HEK293 (cell line): ENCODE measurements around the gene EML6.

Experiments
- CTCF ChIA-PET: fragments of 350-600 bp; formaldehyde crosslinking; extraction: SDS; loops from one replicate; lab custom pipeline; 2021; ENCODE audit warnings: antibody characterized with exemption; lab: Yijun Ruan, JAX
- POLR2A ChIA-PET: fragments of 300-600 bp; formaldehyde crosslinking; extraction: SDS; loops from one replicate; lab custom pipeline; 2020; ENCODE audit warnings: antibody characterized with exemption, inconsistent platforms; lab: Yijun Ruan, JAX
- H3K27ac ChIP-seq: fragments of 200-500 bp; sonication (Bioruptor generic); 2 replicates; pipeline ENCODE4 v1.5.1; 2014; ENCODE audit warnings: low read depth, low read length, control low read depth, inconsistent platforms; ENCODE audit errors: extremely low read depth
- H3K36me3 ChIP-seq, 2 experiments: fragments of 200-500 bp in 1 of 2; sonication (Bioruptor generic) in 1 of 2; 1 replicate in 1 of 2; 2 replicates in 1 of 2; pipeline ENCODE4 v1.5.1; 2014 to 2017; ENCODE audit warnings: inconsistent platforms in 2 of 2, low read length in 2 of 2; ENCODE audit not compliant: control insufficient read depth in 2 of 2, insufficient read depth in 1 of 2
- H3K4me1 ChIP-seq: fragments of 200-500 bp; sonication (Bioruptor generic); 2 replicates; pipeline ENCODE4 v1.5.1; 2014; ENCODE audit warnings: mild to moderate bottlenecking, low read length, inconsistent platforms; ENCODE audit not compliant: control insufficient read depth, insufficient read depth
- H3K4me3 ChIP-seq: 2 replicates; pipeline ENCODE4 v1.5.1; 2011; ENCODE audit warnings: low read depth, mild to moderate bottlenecking, control low read depth, low read length, moderate library complexity
- H3K9me3 ChIP-seq: fragments of 200-500 bp; sonication (Bioruptor generic); 2 replicates; pipeline ENCODE4 v1.5.1; 2014; ENCODE audit warnings: low read depth, low read length, inconsistent platforms; ENCODE audit not compliant: control insufficient read depth, insufficient read depth
- BCL11A ChIP-seq: fragments of 450-650 bp; formaldehyde crosslinking; IDR thresholded peaks from 2 replicates; pipeline ENCODE4 v1.5.1; 2016; ENCODE audit warnings: low read depth, missing biosample characterization, missing genetic modification characterization
- GLIS2 ChIP-seq: fragments of 450-650 bp; formaldehyde crosslinking; IDR thresholded peaks from 2 replicates; pipeline ENCODE4 v1.5.1; 2016; ENCODE audit warnings: missing biosample characterization, missing genetic modification characterization
- KLF16 ChIP-seq: fragments of 450-650 bp; formaldehyde crosslinking; IDR thresholded peaks from 2 replicates; pipeline ENCODE4 v1.5.1; 2017; ENCODE audit warnings: missing biosample characterization, missing genetic modification characterization
- MEIS1 ChIP-seq: sonication (generic); formaldehyde crosslinking; IDR thresholded peaks from 2 replicates; pipeline ENCODE4 v1.8.1; 2022; ENCODE audit warnings: missing genetic modification reagents, mild to moderate bottlenecking, borderline replicate concordance
- OVOL3 ChIP-seq: fragments of 450-650 bp; formaldehyde crosslinking; IDR thresholded peaks from 2 replicates; pipeline ENCODE4 v1.5.1; 2016; ENCODE audit warnings: missing biosample characterization, missing genetic modification characterization
- WT1 ChIP-seq: fragments of 450-650 bp; formaldehyde crosslinking; IDR thresholded peaks from 2 replicates; pipeline ENCODE4 v1.5.1; 2016; ENCODE audit warnings: missing biosample characterization, missing genetic modification characterization
- ZFP41 ChIP-seq: fragments of 450-650 bp; formaldehyde crosslinking; IDR thresholded peaks from 2 replicates; pipeline ENCODE4 v1.5.1; 2016; ENCODE audit warnings: missing biosample characterization, missing genetic modification characterization, borderline replicate concordance
- ZNF157 ChIP-seq: fragments of 450-650 bp; formaldehyde crosslinking; IDR thresholded peaks from 2 replicates; pipeline ENCODE4 v1.5.1; 2016; ENCODE audit warnings: missing biosample characterization, missing genetic modification characterization
- ZNF184 ChIP-seq: fragments of 450-650 bp; IDR thresholded peaks from 2 replicates; pipeline ENCODE4 v1.5.1; 2018; ENCODE audit warnings: missing biosample characterization, mild to moderate bottlenecking, missing genetic modification characterization
- ZNF266 ChIP-seq: fragments of 450-650 bp; formaldehyde crosslinking; IDR thresholded peaks from 2 replicates; pipeline ENCODE4 v1.5.1; 2016; ENCODE audit warnings: missing biosample characterization, missing genetic modification characterization, low read depth
- ZNF571 ChIP-seq: fragments of 450-650 bp; formaldehyde crosslinking; IDR thresholded peaks from 2 replicates; pipeline ENCODE4 v1.5.0; 2017; ENCODE audit warnings: missing biosample characterization, missing genetic modification characterization
- ZNF830 ChIP-seq: fragments of 450-650 bp; IDR thresholded peaks from 2 replicates; pipeline ENCODE4 v1.5.0; 2018; ENCODE audit warnings: missing biosample characterization, missing genetic modification characterization, low read depth, mild to moderate bottlenecking, moderate library complexity
- ZXDB ChIP-seq: fragments of 450-650 bp; formaldehyde crosslinking; IDR thresholded peaks from 2 replicates; pipeline ENCODE4 v1.5.1; 2016; ENCODE audit warnings: missing biosample characterization, missing genetic modification characterization
- TF ChIP-seq, protein P1 (sequence below): fragments of 450-650 bp; formaldehyde crosslinking; IDR thresholded peaks from 2 replicates; pipeline ENCODE4 v1.5.1; 2016; ENCODE audit warnings: missing biosample characterization, missing genetic modification characterization
- TF ChIP-seq, protein P2 (sequence below): fragments of 450-650 bp; formaldehyde crosslinking; IDR thresholded peaks from 2 replicates; pipeline ENCODE4 v1.5.1; 2016; ENCODE audit warnings: missing biosample characterization, missing genetic modification characterization
- TF ChIP-seq, protein P3 (sequence below): fragments of 450-650 bp; formaldehyde crosslinking; IDR thresholded peaks from 2 replicates; pipeline ENCODE4 v1.5.1; 2017; ENCODE audit warnings: missing biosample characterization, missing genetic modification characterization
- TF ChIP-seq, protein P4 (sequence below): fragments of 450-650 bp; formaldehyde crosslinking; IDR thresholded peaks from 2 replicates; pipeline ENCODE4 v1.5.1; 2016; ENCODE audit warnings: missing biosample characterization, missing genetic modification characterization

Gene EML6

DNA sequence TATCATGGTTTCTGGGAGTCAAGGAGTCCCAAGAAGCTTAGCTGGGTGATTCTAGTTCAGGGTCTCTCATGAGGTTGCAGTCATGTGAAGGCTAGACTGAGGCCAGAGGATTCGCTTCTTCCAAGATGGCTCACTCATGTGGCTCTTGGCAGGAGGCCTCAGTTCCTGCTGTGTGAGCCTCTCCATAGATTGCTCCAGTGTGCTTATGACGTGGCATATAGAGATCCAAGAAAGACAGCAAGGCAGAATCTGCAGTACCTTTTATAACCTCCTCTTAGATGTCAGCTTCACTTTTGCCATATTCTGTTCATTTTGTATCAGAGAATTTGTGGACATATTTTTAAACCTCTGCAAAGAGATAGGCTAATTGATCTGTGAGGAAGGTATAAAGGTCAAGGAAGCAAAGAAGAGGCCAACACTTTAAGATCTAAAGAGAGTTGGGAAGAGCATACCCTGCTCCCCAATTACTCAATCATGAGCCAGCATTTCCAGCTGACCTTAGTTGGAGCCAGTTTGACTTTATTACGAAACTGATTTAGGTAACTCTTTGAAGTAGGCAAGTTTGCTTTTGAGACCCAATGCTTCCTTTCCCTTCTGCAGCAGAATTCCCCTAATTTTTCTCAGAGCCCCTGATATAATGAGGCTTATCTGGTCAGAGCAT is 134.7 kb downstream of the EML6 start (continued):
- TF ChIP-seq GLIS2 (tag by site-specific recombination) (no peak), ZXDB (tag by site-specific recombination) (no peak), ZNF830 (no peak), KLF16 (tag by site-specific recombination) (no peak), ZNF266 (tag by site-specific recombination) (no peak), ZNF157 (tag by site-specific recombination) (no peak)
- TF ChIP-seq, protein P1, sequence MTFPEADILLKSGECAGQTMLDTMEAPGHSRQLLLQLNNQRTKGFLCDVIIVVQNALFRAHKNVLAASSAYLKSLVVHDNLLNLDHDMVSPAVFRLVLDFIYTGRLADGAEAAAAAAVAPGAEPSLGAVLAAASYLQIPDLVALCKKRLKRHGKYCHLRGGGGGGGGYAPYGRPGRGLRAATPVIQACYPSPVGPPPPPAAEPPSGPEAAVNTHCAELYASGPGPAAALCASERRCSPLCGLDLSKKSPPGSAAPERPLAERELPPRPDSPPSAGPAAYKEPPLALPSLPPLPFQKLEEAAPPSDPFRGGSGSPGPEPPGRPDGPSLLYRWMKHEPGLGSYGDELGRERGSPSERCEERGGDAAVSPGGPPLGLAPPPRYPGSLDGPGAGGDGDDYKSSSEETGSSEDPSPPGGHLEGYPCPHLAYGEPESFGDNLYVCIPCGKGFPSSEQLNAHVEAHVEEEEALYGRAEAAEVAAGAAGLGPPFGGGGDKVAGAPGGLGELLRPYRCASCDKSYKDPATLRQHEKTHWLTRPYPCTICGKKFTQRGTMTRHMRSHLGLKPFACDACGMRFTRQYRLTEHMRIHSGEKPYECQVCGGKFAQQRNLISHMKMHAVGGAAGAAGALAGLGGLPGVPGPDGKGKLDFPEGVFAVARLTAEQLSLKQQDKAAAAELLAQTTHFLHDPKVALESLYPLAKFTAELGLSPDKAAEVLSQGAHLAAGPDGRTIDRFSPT (tag by site-specific recombination): no peak
- TF ChIP-seq, protein P2, sequence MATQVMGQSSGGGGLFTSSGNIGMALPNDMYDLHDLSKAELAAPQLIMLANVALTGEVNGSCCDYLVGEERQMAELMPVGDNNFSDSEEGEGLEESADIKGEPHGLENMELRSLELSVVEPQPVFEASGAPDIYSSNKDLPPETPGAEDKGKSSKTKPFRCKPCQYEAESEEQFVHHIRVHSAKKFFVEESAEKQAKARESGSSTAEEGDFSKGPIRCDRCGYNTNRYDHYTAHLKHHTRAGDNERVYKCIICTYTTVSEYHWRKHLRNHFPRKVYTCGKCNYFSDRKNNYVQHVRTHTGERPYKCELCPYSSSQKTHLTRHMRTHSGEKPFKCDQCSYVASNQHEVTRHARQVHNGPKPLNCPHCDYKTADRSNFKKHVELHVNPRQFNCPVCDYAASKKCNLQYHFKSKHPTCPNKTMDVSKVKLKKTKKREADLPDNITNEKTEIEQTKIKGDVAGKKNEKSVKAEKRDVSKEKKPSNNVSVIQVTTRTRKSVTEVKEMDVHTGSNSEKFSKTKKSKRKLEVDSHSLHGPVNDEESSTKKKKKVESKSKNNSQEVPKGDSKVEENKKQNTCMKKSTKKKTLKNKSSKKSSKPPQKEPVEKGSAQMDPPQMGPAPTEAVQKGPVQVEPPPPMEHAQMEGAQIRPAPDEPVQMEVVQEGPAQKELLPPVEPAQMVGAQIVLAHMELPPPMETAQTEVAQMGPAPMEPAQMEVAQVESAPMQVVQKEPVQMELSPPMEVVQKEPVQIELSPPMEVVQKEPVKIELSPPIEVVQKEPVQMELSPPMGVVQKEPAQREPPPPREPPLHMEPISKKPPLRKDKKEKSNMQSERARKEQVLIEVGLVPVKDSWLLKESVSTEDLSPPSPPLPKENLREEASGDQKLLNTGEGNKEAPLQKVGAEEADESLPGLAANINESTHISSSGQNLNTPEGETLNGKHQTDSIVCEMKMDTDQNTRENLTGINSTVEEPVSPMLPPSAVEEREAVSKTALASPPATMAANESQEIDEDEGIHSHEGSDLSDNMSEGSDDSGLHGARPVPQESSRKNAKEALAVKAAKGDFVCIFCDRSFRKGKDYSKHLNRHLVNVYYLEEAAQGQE (tag by site-specific recombination): no peak
- TF ChIP-seq, protein P3, sequence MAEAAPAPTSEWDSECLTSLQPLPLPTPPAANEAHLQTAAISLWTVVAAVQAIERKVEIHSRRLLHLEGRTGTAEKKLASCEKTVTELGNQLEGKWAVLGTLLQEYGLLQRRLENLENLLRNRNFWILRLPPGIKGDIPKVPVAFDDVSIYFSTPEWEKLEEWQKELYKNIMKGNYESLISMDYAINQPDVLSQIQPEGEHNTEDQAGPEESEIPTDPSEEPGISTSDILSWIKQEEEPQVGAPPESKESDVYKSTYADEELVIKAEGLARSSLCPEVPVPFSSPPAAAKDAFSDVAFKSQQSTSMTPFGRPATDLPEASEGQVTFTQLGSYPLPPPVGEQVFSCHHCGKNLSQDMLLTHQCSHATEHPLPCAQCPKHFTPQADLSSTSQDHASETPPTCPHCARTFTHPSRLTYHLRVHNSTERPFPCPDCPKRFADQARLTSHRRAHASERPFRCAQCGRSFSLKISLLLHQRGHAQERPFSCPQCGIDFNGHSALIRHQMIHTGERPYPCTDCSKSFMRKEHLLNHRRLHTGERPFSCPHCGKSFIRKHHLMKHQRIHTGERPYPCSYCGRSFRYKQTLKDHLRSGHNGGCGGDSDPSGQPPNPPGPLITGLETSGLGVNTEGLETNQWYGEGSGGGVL: no peak

DNA sequence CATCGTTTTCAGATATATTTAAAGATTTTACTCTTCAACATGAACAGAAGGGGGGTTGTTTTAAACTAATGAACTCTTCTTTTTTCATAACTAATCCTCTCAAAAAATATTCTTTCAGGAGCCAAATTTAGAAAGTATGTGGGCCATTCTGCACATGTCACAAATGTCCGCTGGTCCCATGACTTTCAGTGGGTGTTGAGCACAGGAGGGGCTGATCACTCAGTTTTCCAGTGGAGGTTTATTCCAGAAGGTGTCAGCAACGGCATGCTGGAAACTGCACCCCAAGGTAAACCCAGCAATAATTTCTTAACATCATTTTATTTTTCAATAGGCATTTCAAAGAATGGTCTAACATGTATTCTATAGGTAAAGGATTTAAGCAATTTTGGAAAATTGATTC is 136.0 kb downstream of the EML6 start:
- POLR2A ChIA-PET: no interaction called here
- no peak overlapping the region for H3K4me3 ChIP-seq
- no peaks in the 10 kb centered on the region for H3K36me3 ChIP-seq
- CTCF ChIA-PET: no interaction called here
- TF ChIP-seq WT1: no peak
- no peak for TF ChIP-seq BCL11A (tag by site-specific recombination)
- TF ChIP-seq ZNF830: no peak
- TF ChIP-seq, protein P4, sequence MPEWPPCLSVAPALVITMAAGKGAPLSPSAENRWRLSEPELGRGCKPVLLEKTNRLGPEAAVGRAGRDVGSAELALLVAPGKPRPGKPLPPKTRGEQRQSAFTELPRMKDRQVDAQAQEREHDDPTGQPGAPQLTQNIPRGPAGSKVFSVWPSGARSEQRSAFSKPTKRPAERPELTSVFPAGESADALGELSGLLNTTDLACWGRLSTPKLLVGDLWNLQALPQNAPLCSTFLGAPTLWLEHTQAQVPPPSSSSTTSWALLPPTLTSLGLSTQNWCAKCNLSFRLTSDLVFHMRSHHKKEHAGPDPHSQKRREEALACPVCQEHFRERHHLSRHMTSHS (tag by site-specific recombination): no peak
- no peak for TF ChIP-seq MEIS1 (CRISPR knock-in tag)
- TF ChIP-seq ZFP41 (tag by site-specific recombination): no peak
- no peak for TF ChIP-seq ZNF571 (tag by site-specific recombination)
- no peak for TF ChIP-seq OVOL3 (tag by site-specific recombination)
- no peak for TF ChIP-seq ZNF184 (tag by site-specific recombination)
- no peak overlapping the region for H3K27ac ChIP-seq
- H3K4me1 ChIP-seq: no peaks in the 10 kb centered on the region
- H3K9me3 ChIP-seq: no peaks in the 10 kb centered on the region
